ENCODE measurements around the gene LRRC46. TPM values are rescaled to one million over a fixed set of nuclear protein-coding genes. Genes with fewer than 3 reads are reported as not detected.

The LRRC46 gene
- total and polyA plus RNA-seq, 2 experiments from 2014 or later: 0.18 to 0.35 TPM

GRCh38 chr17:47860386-47860785 lies 28.9 kb downstream of the LRRC46 start:
- Histone ChIP-seq H3F3A (replicated peaks; ENCODE audit: low read depth) (no peaks in the 10 kb centered on the region), H3K79me2 (replicated peaks; ENCODE audit: insufficient read depth) (no peaks in the 10 kb centered on the region), H3K4me3 (no peak overlapping the region), H4K20me1 (replicated peaks; ENCODE audit: insufficient read depth) (no peaks in the 10 kb centered on the region), H3K4me2 (no peak overlapping the region), H3K36me3 (ENCODE audit: insufficient read depth) (no peaks in the 10 kb centered on the region), H3K27ac (ENCODE audit: low read depth) (no peak overlapping the region), H3K4me1 (ENCODE audit: insufficient read depth) (peaks cover 16% of the 10 kb centered on the region; the same call in 1 of the 2 replicates), H3K9me2 (ENCODE audit: insufficient read depth) (peaks cover 4% of the 10 kb centered on the region; the same call in 1 of the 2 replicates), H3K27me3 (ENCODE audit: insufficient read depth) (peaks cover 40% of the 10 kb centered on the region), H2AFZ (no peak overlapping the region)
- H3K27ac Mint-ChIP-seq: no peak overlapping the region
- ATAC-seq: no peak
- peaks cover 22% of the 10 kb centered on the region for H3K27me3 Mint-ChIP-seq (ENCODE audit: insufficient read depth, low read depth, poor library complexity)
- H3K4me1 Mint-ChIP-seq: peaks cover 29% of the 10 kb centered on the region
- TF ChIP-seq ZNF331 (CRISPR knock-in tag; IDR thresholded peaks at IDR 0.05; ENCODE audit: low read depth) (no peak), POLR2AphosphoS5 (IDR thresholded peaks at IDR 0.05; ENCODE audit: low read depth) (no peak), CREB1 (CRISPR knock-in tag; IDR thresholded peaks at IDR 0.05; ENCODE audit: low read depth) (no peak), CTCF (conservative IDR thresholded peaks at IDR 0.05; ENCODE audit: low read depth in 2 of 2) (no peak), EZH2phosphoT487 (IDR thresholded peaks at IDR 0.05; ENCODE audit: unreplicated experiment) (no peak), ETS1 (IDR thresholded peaks at IDR 0.05) (no peak), REST (IDR thresholded peaks at IDR 0.05; ENCODE audit: unreplicated experiment) (no peak), ZNF462 (CRISPR knock-in tag; IDR thresholded peaks at IDR 0.05) (no peak), EZH2 (IDR thresholded peaks at IDR 0.05; ENCODE audit: low read depth, unreplicated experiment) (no peak), NANOG (IDR thresholded peaks at IDR 0.05; ENCODE audit: borderline replicate concordance) (no peak), STAT1 (IDR thresholded peaks at IDR 0.05; ENCODE audit: unreplicated experiment) (no peak), JUNB (IDR thresholded peaks at IDR 0.05; ENCODE audit: unreplicated experiment) (no peak), ZNF114 (CRISPR knock-in tag; IDR thresholded peaks at IDR 0.05) (no peak)
- no peak for DNase-seq (ENCODE audit: low spot score)
- H3K9me3 Mint-ChIP-seq: no peaks in the 10 kb centered on the region
- no peak overlapping the region for H3K4me3 Mint-ChIP-seq
- H3K36me3 Mint-ChIP-seq (ENCODE audit: low read depth): no peaks in the 10 kb centered on the region

All from GM23338 (cell line).